Measurements from ENCODE around the gene SCOC. TPM values are rescaled to one million over a fixed set of nuclear protein-coding genes. Genes with fewer than 3 reads are reported as not detected.
A peak's percentile ranks its signal among the peaks of the same experiment; 100 is the strongest.

SCOC gene
- total RNA-seq, 2 donors from 2014 or later = 28.7 to 36.1 TPM

DNA sequence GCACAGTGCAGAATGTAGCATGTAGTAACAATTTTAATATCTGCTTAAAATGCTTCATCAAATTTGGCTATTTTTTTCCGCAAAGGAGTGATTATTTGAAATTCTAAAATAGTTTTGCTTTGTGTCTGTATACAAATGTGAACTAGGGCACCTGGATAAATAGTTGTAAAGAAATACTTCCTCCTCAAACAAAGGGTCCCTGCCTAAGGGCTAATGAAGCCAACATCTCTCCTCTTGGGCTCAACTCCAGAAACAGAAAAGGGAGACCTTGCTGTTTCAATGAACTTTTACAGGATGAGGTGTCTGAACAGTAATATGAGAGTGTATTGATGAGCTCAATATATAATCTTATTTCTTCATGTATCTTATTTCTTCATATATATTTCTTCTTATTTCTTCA lies 30.8 kb upstream of the SCOC start:
- no peak overlapping the region for H3K4me3 ChIP-seq
- 25 to 38% methylated on average over 1 of the region's 1 CpG for WGBS, 2 donors
- DNase-seq (peak in 2 of 4 donors; percentile 30 to 50), ATAC-seq (no peak)
- H3K27ac ChIP-seq = peak overlapping the region in 3 of 4 donors; percentile 63 to 85 (median 65)
- H3K27me3 ChIP-seq = no peaks in the 10 kb centered on the region
- no peaks in the 10 kb centered on the region for H3K9me3 ChIP-seq
- H3K36me3 ChIP-seq (replicated peaks in 1 of 2; ENCODE audit: insufficient read depth in 1 of 2, low read depth in 2 of 2) = no peaks in the 10 kb centered on the region
- intact Hi-C loops (cut with DNase I) = no loop called here
- TF ChIP-seq POLR2A (IDR thresholded peaks at IDR 0.05) (no peak), CTCF (IDR thresholded peaks at IDR 0.05) (no peak)
- peaks cover 42% of the 10 kb centered on the region for H3K4me1 ChIP-seq

DNA sequence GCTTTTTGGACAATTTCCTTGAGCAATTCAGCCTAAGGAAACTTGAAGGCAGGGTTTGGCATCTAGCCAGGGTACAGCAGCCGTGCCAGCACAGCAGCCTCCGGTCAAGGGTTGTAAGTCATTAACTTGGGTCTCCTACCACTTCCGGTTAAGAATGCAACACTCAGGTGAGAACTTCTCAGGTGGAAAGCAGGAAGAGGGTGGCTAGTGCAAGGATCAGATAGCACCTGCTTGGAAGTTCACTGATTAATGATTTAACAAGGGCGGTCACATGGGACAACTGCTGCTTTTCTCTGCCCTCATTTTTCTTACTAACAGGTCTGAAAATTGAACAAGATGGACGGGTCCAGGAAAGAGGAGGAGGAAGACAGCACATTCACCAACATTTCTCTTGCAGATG lies 30.1 kb upstream of the SCOC start:
- ATAC-seq = peak; percentile 98
- H3K27ac ChIP-seq = peak overlapping the region; percentile 55 to 85 (median 64)

GRCh38 chr4:140344101-140344500 lies 29.3 kb upstream of the SCOC start:
- Histone ChIP-seq H3K9me3 (no peaks in the 10 kb centered on the region), H3K27me3 (no peaks in the 10 kb centered on the region), H3K4me3 (no peak overlapping the region), H3K36me3 (replicated peaks in 1 of 2; ENCODE audit: insufficient read depth in 1 of 2, low read depth in 2 of 2) (no peaks in the 10 kb centered on the region), H3K4me1 (peaks cover 49% of the 10 kb centered on the region), H3K27ac (peak overlapping the region; percentile 48 to 85 (median 70))
- peak; percentile 29 for ATAC-seq
- WGBS, 2 donors = 24 to 33% methylated on average over 3 of the region's 3 CpGs
- DNase-seq = peak; percentile 23 to 47 (median 42)
- no peak for TF ChIP-seq POLR2A (IDR thresholded peaks at IDR 0.05)
- TF ChIP-seq CTCF (IDR thresholded peaks at IDR 0.05) = no peak
- intact Hi-C loops (cut with DNase I) = no loop called here

More for the DNA sequence above, 30.1 kb upstream of the SCOC start:
- Histone ChIP-seq H3K9me3 (no peaks in the 10 kb centered on the region), H3K27me3 (no peaks in the 10 kb centered on the region), H3K36me3 (replicated peaks in 1 of 2; ENCODE audit: insufficient read depth in 1 of 2, low read depth in 2 of 2) (no peaks in the 10 kb centered on the region), H3K4me1 (peaks cover 43% of the 10 kb centered on the region), H3K4me3 (no peak overlapping the region)
- WGBS, 2 donors = 3 to 4% methylated on average over 5 of the region's 5 CpGs
- intact Hi-C loops (cut with DNase I) = no loop called here
- DNase-seq = peak; percentile 92 to 95 (median 93)
- TF ChIP-seq POLR2A (IDR thresholded peaks at IDR 0.05) = peak in 2 of 3 donors; percentile 50 to 52
- TF ChIP-seq CTCF (IDR thresholded peaks at IDR 0.05) = no peak

DNA sequence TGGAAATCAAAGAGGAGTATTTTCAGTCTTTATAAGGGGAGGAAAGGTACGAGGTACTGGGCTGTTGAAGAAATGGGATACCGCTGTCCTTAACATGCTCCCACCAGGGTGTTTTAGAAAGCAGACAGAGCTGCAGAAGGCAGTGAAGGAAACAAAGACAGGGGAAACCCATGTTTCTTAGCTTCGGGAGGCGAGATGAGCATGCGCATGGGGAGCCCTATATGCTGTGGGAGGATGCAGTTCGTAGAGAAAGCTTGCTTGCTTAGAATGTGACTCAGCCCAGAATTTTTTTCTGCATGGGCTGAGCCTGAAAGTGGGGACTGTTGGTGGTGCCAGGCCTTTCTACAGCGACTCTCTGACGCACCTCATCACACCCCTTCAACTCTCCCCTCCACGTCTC lies 28.8 kb upstream of the SCOC start:
- Histone ChIP-seq H3K36me3 (replicated peaks in 1 of 2; ENCODE audit: insufficient read depth in 1 of 2, low read depth in 2 of 2) (no peaks in the 10 kb centered on the region), H3K27ac (peak overlapping the region; percentile 48 to 85 (median 70)), H3K4me3 (no peak overlapping the region), H3K4me1 (peaks cover 54% of the 10 kb centered on the region), H3K27me3 (no peaks in the 10 kb centered on the region), H3K9me3 (no peaks in the 10 kb centered on the region)
- WGBS, 2 donors = 26 to 30% methylated on average over 9 of the region's 9 CpGs
- intact Hi-C loops (cut with DNase I) = no loop called here
- peak; percentile 34 to 75 (median 52) for DNase-seq
- ATAC-seq = no peak
- TF ChIP-seq CTCF (IDR thresholded peaks at IDR 0.05) (no peak), POLR2A (IDR thresholded peaks at IDR 0.05) (peak in 1 of 3 donors; percentile 2)

GRCh38 chr4:140346136-140346535 lies 27.3 kb upstream of the SCOC start:
- H3K9me3 ChIP-seq = no peaks in the 10 kb centered on the region
- peak overlapping the region; percentile 38 to 71 (median 55) for H3K27ac ChIP-seq
- no peaks in the 10 kb centered on the region for H3K27me3 ChIP-seq
- intact Hi-C loops (cut with DNase I) = no loop called here
- DNase-seq = peak in 2 of 4 donors; percentile 19 to 31
- H3K4me3 ChIP-seq = no peak overlapping the region
- H3K4me1 ChIP-seq = peaks cover 58% of the 10 kb centered on the region
- H3K36me3 ChIP-seq (replicated peaks in 1 of 2; ENCODE audit: insufficient read depth in 1 of 2, low read depth in 2 of 2) = no peaks in the 10 kb centered on the region
- TF ChIP-seq CTCF (IDR thresholded peaks at IDR 0.05) (no peak), POLR2A (IDR thresholded peaks at IDR 0.05) (no peak)
- no peak for ATAC-seq
- 68 to 74% methylated on average over 9 of the region's 9 CpGs for WGBS, 2 donors
